ENCODE data around the gene LARP7.

DNA sequence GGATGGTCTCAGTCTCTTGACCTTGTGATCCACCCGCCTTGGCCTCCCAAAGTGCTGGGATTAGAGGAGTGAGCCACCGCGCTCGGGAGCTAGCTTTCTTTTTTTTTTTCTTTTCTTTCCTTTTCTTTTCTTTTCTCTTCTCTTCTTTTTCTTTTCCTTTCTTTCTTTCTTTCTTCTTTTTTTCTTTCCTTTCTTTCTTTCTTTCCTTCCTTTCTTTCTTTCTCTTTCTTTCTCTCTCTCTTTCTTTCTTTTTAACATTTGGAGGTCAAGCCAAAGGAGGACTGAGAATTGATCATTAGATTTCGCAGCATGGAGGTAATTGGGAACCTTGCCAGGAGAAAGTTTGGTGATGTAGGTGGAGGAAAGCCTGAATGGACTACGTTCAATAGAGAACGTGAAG lies 67.4 kb downstream of the LARP7 start:
- TF ChIP-seq, protein P1, sequence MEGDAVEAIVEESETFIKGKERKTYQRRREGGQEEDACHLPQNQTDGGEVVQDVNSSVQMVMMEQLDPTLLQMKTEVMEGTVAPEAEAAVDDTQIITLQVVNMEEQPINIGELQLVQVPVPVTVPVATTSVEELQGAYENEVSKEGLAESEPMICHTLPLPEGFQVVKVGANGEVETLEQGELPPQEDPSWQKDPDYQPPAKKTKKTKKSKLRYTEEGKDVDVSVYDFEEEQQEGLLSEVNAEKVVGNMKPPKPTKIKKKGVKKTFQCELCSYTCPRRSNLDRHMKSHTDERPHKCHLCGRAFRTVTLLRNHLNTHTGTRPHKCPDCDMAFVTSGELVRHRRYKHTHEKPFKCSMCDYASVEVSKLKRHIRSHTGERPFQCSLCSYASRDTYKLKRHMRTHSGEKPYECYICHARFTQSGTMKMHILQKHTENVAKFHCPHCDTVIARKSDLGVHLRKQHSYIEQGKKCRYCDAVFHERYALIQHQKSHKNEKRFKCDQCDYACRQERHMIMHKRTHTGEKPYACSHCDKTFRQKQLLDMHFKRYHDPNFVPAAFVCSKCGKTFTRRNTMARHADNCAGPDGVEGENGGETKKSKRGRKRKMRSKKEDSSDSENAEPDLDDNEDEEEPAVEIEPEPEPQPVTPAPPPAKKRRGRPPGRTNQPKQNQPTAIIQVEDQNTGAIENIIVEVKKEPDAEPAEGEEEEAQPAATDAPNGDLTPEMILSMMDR (conservative IDR thresholded peaks at IDR 0.05; ENCODE audit: low read length): no peak
- no peak for TF ChIP-seq EZH2phosphoT487 (IDR thresholded peaks at IDR 0.05; ENCODE audit: borderline replicate concordance)

All from Loucy (cell line).